Activated CD4-positive, alpha-beta T cell treated with anti-CD3 and anti-CD28 coated beads, Interleukin-2, amount 10 ng/mL, durations not matched to agents 7 days and 5 days (primary cell): ENCODE measurements around the gene ZNF599. TPM values are rescaled to one million over a fixed set of nuclear protein-coding genes. Genes with fewer than 3 reads are reported as not detected.
"Not testable (repeated sequence)": the region's sequence is repeated elsewhere in the genome, so short reads cannot be mapped to it uniquely, and the experiment has no call there.

Experiments used
- CTCF ChIA-PET: fragments of 350-600 bp; sonication (Branson Sonifier 250); formaldehyde crosslinking; loops from one replicate; lab custom pipeline; 2021; ENCODE audit warnings: antibody characterized with exemption; lab: Charles Lee
- POLR2A ChIA-PET: fragments of 350-600 bp; sonication (Branson Sonifier 250); formaldehyde crosslinking; loops from one replicate; lab custom pipeline; 2021; ENCODE audit warnings: antibody characterized with exemption; lab: Charles Lee
- DNase-seq: peaks from one replicate; pipeline ENCODE4 v3.0.0-alpha.2; 2020
- H3K27ac Mint-ChIP-seq: one replicate; pipeline ENCODE4 v1.8.0; 2021; ENCODE audit warnings: mild to moderate bottlenecking, moderate library complexity, mixed read lengths
- H3K27me3 Mint-ChIP-seq: one replicate; pipeline ENCODE4 v1.8.0; 2021; ENCODE audit warnings: mixed read lengths
- H3K36me3 Mint-ChIP-seq: one replicate; pipeline ENCODE4 v1.8.0; 2021; ENCODE audit warnings: low read depth, mixed read lengths
- H3K4me1 Mint-ChIP-seq: one replicate; pipeline ENCODE4 v1.8.0; 2021; ENCODE audit warnings: mixed read lengths
- H3K4me3 Mint-ChIP-seq: one replicate; pipeline ENCODE4 v1.8.0; 2021; ENCODE audit warnings: mild to moderate bottlenecking, moderate library complexity, mixed read lengths
- H3K9me3 Mint-ChIP-seq: one replicate; pipeline ENCODE4 v1.8.0; 2021; ENCODE audit warnings: mixed read lengths
- total RNA-seq, 2 experiments: library from RNA; stranded (reverse); gene quantifications; one replicate each; pipeline ENCODE4 v1.2.3, GENCODE V29; 2021

ZNF599 gene
- 1 to 10 TPM; 5.3 to 6.1 TPM for total RNA-seq

DNA sequence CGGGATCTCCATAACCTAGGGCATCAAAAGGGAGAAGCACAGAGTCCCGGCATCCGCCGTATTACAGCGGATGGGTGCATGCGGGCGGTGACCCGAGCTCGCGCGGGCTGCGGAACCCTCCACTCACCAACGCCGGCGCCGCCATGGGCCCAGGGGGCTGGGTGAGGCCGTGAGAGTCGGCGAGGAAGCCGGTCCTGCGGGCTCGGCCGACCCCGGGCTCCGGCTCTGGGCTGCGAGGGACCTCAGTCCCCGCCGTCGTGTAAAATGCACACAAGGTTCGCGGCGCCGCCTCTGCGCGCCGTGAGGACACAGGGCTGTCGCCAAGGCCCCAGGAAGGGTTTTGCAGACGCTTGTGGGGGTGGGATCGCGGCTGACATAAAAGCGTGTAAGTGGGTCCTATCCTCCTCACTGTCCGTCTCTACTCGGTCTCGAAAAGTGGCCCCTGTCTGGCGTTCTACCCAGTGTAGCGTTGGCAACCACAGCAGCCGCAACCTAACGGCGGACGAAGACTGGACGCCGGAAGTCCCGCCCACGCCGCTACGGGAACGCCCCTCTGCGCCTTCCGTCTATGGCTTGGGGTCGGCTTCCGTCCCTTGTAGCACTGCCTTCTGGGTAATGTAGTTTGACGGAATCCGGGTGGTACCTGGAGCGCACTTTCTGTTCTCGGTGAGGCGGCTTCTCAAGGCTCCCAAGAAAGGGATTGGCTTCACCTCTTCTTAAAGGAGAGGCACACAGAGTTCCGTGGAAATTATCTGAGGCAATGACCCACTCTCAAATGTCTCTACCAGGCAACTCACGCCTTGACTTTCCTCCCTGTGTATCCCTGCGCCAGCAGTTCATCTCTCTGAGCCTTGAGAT lies at the start of gene ZNF599:
Gene ZNF599 (minus strand): TSS at position 519 of the 858 bp plus-strand sequence. CDS start 374 bp downstream, at position 145.
- CTCF ChIA-PET = no interaction called here
- Mint-ChIP-seq H3K27ac (peak within 1 kb of the TSS; percentile 92), H3K9me3 (peaks cover 25% of the 10 kb centered on the region), H3K4me1 (peaks cover 18% of the 10 kb centered on the region), H3K36me3 (peaks cover 25% of the 10 kb centered on the region), H3K4me3 (peak within 1 kb of the TSS; percentile 92), H3K27me3 (peaks cover 8% of the 10 kb centered on the region)
- POLR2A ChIA-PET = interaction anchor here (0.8 kb wide), 1 partner anchor 95 kb away, joined by 3 read pairs; the partner anchor contains the start of gene ZNF302
- peak; percentile 91 for DNase-seq

DNA sequence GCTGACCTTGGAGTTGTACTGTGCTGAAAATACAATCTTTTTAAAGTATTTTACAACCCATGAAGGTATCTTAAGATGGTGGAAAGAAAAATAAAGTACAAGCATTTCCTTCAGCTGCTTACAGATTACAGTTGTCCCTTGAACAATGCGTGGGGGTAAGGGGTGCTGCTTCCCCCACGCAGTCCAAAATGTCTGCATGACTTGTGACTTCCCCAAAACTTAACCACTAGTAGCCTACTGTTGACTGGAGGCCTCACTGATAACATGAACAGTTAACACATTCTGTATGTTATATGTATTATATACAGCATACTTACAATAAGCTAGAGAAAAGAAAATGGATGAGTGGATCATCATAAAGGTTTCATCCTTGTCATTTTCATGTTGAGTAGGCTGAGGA lies 45.3 kb upstream of the ZNF599 start:
- H3K4me1 Mint-ChIP-seq = peaks cover under 1% of the 10 kb centered on the region
- H3K27ac Mint-ChIP-seq = no peak overlapping the region
- DNase-seq = no peak
- CTCF ChIA-PET = interaction anchor here (0.5 kb wide), 1 partner anchor 712 kb away, joined by 3 read pairs; no protein-coding TSS in a partner anchor
- H3K27me3 Mint-ChIP-seq = no peaks in the 10 kb centered on the region
- no peak overlapping the region for H3K4me3 Mint-ChIP-seq
- H3K36me3 Mint-ChIP-seq = no peaks in the 10 kb centered on the region
- POLR2A ChIA-PET = no interaction called here
- no peaks in the 10 kb centered on the region for H3K9me3 Mint-ChIP-seq

DNA sequence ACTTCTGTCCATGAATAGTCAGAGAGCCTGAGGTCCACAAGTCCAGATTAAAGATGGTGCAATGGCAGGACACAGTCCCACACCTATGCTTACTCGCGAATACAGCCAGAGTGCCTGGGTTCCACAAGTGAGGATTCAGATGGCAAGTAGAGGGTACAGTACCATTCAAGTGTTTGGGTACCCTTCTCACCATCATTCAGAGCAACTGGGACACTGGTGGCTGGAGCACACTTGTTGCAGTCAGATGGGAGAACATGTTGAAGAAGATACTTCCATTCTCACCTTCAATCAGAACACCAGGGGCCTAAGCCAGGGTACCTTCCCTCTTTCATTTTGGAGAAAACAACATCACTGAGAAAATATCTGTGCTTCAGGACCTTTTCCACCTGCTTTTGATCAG lies 43.7 kb upstream of the ZNF599 start:
- ChIA-PET POLR2A (no interaction called here), CTCF (no interaction called here)
- DNase-seq = no peak
- Mint-ChIP-seq H3K36me3 (no peaks in the 10 kb centered on the region), H3K9me3 (no peaks in the 10 kb centered on the region), H3K27me3 (no peaks in the 10 kb centered on the region), H3K4me3 (no peak overlapping the region), H3K27ac (no peak overlapping the region), H3K4me1 (peaks cover 3% of the 10 kb centered on the region)

DNA sequence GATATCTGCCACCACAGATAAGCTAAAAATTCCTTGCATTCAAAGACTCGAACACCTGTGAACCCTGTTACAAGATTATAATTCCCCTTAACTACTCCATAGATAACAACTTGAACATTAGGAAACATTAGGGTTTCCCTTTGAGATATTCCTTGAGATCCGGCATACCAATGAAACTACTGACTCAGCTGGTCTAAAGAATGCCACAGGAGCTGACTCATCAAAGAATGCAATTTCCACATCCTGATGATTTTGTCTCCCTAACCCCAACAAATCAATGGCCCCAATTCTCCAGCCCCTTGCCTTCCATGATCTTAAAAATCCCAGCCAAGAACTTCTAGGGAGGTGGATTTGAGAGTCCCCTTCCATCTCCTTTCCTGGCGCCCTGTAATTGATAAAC lies 35.6 kb upstream of the ZNF599 start:
- Mint-ChIP-seq H3K4me3 (no peak overlapping the region), H3K36me3 (no peaks in the 10 kb centered on the region), H3K27ac (no peak overlapping the region), H3K4me1 (peaks cover 3% of the 10 kb centered on the region), H3K9me3 (peaks cover 23% of the 10 kb centered on the region), H3K27me3 (no peaks in the 10 kb centered on the region)
- ChIA-PET CTCF (interaction anchor here (1.3 kb wide), 1 partner anchor 16 kb away, joined by 4 read pairs; no protein-coding TSS in a partner anchor), POLR2A (no interaction called here)
- no peak for DNase-seq

DNA sequence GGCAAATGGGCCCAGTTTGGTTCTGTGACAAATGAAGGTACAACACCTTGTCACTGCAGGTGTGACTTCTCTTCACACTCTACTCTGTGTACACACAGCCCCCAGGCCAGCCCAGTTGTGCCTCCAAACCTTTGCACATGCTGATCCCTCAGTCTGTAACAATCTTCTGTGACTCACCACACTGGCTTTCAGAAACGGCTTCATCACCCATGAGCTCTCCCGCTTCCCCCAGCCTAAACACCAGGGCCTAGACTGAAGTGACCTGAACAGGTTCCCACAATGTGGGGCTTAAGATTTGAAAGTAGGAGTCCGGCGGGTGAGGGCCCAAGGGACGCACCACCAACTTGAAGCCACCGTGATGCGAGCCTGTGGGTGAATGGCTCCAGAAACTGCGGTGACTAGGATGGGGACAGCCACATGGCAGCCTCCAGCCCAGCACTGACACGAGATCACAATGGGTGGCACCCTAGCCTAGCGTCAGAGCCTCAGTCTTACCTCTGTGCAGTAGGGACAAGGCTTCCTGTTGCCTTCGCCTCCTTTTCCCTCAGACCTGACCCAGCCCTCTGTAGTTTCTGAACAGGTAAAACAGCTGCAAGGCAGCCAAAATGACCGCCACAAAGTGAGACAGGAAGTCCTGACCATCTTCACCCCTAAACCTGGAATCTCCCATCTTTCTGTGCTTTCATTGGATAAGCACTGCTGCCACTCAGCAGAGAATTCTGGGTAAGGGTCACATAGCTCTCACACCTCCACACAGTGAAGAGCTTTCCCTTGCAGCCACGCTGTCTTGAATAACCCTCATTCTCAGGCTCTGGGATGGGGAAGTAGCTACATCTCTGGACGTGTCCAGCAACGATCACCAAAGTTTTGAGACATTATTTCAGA lies 34.2 kb upstream of the ZNF599 start:
- CTCF ChIA-PET = interaction anchor here (1.3 kb wide), 1 partner anchor 14 kb away, joined by 4 read pairs; no protein-coding TSS in a partner anchor
- no peaks in the 10 kb centered on the region for H3K36me3 Mint-ChIP-seq
- DNase-seq = no peak
- no peak overlapping the region for H3K4me3 Mint-ChIP-seq
- H3K9me3 Mint-ChIP-seq = peaks cover 23% of the 10 kb centered on the region
- H3K27ac Mint-ChIP-seq = no peak overlapping the region
- POLR2A ChIA-PET = no interaction called here
- H3K4me1 Mint-ChIP-seq = no peaks in the 10 kb centered on the region
- H3K27me3 Mint-ChIP-seq = no peaks in the 10 kb centered on the region

DNA sequence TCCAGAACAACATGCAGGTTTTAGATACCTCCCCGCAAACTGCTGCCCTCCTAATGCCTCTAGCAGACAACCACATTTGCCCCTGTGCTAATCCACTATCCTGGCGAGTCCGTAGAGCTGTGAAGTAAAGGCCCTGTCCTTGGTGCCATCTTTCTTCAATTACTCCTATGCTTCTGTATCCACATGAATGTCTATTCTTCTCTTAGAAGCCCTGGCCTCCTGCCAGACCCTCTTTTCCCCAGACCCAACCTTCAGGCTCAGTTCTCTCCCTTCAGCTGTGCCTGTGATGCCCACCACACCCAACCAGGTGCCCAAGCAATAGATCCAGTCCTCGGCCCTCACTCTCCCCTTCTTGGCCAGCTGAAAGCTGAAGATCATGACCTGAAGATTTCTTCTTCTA lies 31.1 kb upstream of the ZNF599 start:
- Mint-ChIP-seq H3K36me3 (no peaks in the 10 kb centered on the region), H3K27ac (no peak overlapping the region), H3K4me1 (no peaks in the 10 kb centered on the region), H3K27me3 (no peaks in the 10 kb centered on the region), H3K9me3 (peaks cover 19% of the 10 kb centered on the region), H3K4me3 (no peak overlapping the region)
- ChIA-PET CTCF (interaction anchor here (0.9 kb wide), 1 partner anchor 121 kb away, joined by 3 read pairs; no protein-coding TSS in a partner anchor), POLR2A (no interaction called here)
- no peak for DNase-seq

DNA sequence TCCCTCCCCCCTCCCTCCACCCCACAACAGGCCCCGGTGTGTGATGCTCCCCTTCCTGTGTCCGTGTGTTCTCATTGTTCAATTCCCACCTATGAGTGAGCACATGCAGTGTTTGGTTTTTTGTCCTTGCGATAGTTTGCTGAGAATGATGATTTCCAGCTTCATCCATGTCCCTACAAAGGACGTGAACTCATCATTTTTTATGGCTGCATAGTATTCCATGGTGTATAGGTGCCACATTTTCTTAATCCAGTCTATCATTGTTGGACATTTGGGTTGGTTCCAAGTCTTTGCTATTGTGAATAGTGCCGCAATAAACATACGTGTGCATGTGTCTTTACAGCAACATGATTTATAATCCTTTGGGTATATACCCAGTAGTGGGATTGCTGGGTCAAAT lies 23.9 kb upstream of the ZNF599 start:
- H3K27me3 Mint-ChIP-seq, POLR2A ChIA-PET, H3K4me3 Mint-ChIP-seq, H3K27ac Mint-ChIP-seq, H3K4me1 Mint-ChIP-seq, H3K36me3 Mint-ChIP-seq, CTCF ChIA-PET, DNase-seq: not testable (repeated sequence)
- peaks cover 29% of the 10 kb centered on the region for H3K9me3 Mint-ChIP-seq

DNA sequence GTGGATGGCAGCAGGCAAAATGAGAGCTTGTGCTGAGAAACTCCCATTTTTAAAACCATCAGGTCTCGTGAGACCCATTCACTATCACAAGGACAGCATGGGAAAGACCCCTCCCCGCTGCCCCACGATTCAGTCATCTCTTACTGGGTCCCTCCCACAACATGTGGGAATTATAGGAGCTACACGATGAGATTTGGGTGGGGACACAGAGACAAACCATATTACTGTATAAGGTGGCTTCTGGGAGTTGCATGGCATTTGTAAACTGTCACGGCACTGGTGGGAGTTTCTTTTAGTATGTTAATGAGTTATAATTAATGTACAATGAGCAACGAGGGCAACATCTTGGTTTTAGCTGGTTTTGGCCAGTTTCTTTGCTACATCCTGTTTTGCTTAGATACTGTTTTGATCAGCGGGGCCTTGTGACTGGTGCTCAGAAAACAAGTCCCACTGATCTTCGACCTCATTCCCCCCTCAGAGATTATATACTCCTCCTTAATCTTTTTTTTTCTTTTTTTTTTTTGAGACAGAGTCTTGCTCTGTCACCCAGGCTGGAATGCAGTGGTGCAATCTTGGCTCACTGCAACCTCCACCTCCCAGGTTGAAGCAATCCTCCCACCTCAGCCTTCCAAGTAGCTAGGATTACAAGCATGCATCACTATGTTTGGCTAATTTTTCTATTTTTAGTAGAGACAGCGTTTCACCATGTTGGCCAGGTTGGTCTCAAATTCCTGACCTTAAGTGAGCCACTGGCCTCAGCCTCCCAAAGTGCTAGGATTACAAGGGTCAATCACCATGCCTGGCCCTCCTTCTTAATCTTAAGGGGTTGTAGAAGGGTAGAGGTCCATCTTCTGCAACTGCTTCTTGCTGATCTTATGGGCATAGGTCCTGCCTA lies 21.3 kb upstream of the ZNF599 start:
- CTCF ChIA-PET = no interaction called here

DNA sequence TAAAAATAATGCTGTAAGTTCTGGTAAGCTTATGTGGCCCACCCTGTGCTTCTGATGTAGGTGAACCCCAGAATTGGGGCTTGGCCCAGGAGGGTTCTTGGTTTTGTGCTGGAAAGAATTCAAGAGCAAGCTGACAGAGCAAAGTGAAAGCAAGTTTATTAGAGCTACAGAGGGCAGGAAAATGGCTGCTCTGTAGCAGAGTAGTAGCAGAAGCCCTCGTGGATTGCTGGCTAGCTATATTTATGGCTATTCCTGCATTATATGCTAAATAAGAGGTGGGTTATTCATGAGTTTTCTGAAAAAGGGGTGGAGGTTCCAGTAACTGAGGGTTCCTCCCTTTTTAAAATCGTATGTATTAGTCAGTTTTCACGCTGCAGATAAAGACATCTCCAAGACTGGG lies 20.6 kb upstream of the ZNF599 start:
- Mint-ChIP-seq H3K27ac (peak overlapping the region; percentile 43), H3K4me1 (peaks cover 7% of the 10 kb centered on the region), H3K9me3 (peaks cover 27% of the 10 kb centered on the region), H3K27me3 (no peaks in the 10 kb centered on the region), H3K4me3 (no peak overlapping the region), H3K36me3 (no peaks in the 10 kb centered on the region)
- POLR2A ChIA-PET = no interaction called here
- no peak for DNase-seq
- CTCF ChIA-PET = interaction anchor here (1.6 kb wide), 1 partner anchor 14 kb away, joined by 4 read pairs; no protein-coding TSS in a partner anchor

More for the DNA sequence above, 21.3 kb upstream of the ZNF599 start:
- POLR2A ChIA-PET = no interaction called here
- Mint-ChIP-seq H3K36me3 (no peaks in the 10 kb centered on the region), H3K4me1 (peaks cover 7% of the 10 kb centered on the region), H3K27ac (peak overlapping the region; percentile 37), H3K9me3 (peaks cover 29% of the 10 kb centered on the region), H3K4me3 (no peak overlapping the region), H3K27me3 (no peaks in the 10 kb centered on the region)
- DNase-seq = no peak

DNA sequence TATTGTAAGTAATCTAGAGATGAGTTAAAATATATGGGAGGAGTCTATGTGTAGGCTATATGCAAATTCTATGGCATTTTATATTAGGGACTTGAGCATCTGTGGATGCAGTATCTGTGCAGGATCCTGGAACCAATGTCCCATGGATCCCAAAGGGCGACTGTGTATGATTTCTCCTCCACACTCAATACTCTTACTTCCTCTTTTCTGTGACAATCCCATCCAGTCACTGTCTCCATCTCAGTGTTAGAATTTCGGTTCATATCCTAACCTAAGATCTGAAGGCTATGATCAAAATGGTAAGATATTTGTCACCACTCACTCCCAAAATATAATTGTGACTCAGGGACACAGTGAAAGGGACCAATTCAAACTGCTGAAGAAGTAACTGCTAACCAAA lies 15.1 kb upstream of the ZNF599 start:
- ChIA-PET CTCF (no interaction called here), POLR2A (no interaction called here)
- no peaks in the 10 kb centered on the region for H3K36me3 Mint-ChIP-seq
- no peak overlapping the region for H3K27ac Mint-ChIP-seq
- no peak for DNase-seq
- peaks cover under 1% of the 10 kb centered on the region for H3K4me1 Mint-ChIP-seq
- no peaks in the 10 kb centered on the region for H3K27me3 Mint-ChIP-seq
- peaks cover 12% of the 10 kb centered on the region for H3K9me3 Mint-ChIP-seq
- no peak overlapping the region for H3K4me3 Mint-ChIP-seq

DNA sequence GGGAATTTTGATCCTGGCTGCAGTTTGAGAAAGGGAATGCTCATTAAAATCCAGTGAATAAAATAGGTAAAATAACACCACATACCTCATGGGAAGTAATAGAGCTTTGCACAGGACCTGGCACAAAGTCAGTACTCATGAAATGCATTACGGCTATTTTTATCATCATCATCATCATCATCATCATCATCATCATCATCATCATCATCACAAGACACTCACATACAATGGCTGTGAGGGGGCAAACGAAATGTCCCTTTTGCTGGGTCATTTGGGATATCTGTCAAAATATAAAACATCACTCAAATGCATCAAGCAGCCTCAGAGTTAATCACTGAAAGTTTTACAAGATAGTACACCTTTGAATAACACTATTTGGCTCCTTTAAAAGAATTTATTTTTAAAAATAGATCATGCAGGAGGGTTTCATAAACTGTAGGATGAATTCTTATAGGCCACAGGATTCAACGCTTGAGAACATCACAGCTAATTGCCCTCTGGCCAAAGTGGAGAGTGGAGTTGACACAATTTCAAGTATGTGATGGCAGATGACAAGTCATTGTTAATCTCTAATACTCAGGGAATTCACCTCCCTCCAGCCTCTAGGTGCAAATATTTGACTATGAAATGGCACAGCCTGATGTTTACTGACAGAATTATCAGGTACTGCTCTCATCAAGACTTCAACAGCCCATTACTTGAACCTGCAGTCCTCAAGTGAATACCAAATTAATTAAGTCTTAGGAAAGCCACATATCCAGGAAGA lies 14.2 kb upstream of the ZNF599 start:
- Mint-ChIP-seq H3K4me3 (no peak overlapping the region), H3K27ac (no peak overlapping the region), H3K9me3 (peaks cover 8% of the 10 kb centered on the region), H3K4me1 (no peaks in the 10 kb centered on the region), H3K36me3 (no peaks in the 10 kb centered on the region), H3K27me3 (no peaks in the 10 kb centered on the region)
- CTCF ChIA-PET = interaction anchor here (0.6 kb wide), 1 partner anchor 90 kb away, joined by 3 read pairs; no protein-coding TSS in a partner anchor
- POLR2A ChIA-PET = no interaction called here
- DNase-seq = no peak
